GM12891 (cell line): Measurements from ENCODE around the gene CES2.
"Not testable (repeated sequence)": the region's sequence is repeated elsewhere in the genome, so short reads cannot be mapped to it uniquely, and the experiment has no call there.

Experiments
- PAX5 ChIP-seq: IDR thresholded peaks from 2 replicates; pipeline ENCODE4 v1.6.1; 2011; ENCODE audit warnings: low read length, moderate library complexity, mild to moderate bottlenecking; ENCODE audit not compliant: insufficient read depth, severe bottlenecking
- POLR2A ChIP-seq: IDR thresholded peaks from 2 replicates; pipeline ENCODE4 v1.6.1; 2011; ENCODE audit warnings: low read depth, low read length, control low read depth
- POLR2AphosphoS5 ChIP-seq: IDR thresholded peaks from 2 replicates; pipeline ENCODE4 v1.6.1; 2011; ENCODE audit warnings: low read depth, low read length, control low read depth
- POU2F2 ChIP-seq: IDR thresholded peaks from 2 replicates; pipeline ENCODE4 v1.6.1; 2011; ENCODE audit warnings: low read depth, mild to moderate bottlenecking, control low read depth, low read length, moderate library complexity
- SPI1 ChIP-seq: IDR thresholded peaks from 2 replicates; pipeline ENCODE4 v1.6.1; 2011; ENCODE audit warnings: low read depth, low read length, control low read depth
- TAF1 ChIP-seq: IDR thresholded peaks from 2 replicates; pipeline ENCODE4 v1.6.1; 2011; ENCODE audit warnings: low read depth, low read length, control low read depth

DNA sequence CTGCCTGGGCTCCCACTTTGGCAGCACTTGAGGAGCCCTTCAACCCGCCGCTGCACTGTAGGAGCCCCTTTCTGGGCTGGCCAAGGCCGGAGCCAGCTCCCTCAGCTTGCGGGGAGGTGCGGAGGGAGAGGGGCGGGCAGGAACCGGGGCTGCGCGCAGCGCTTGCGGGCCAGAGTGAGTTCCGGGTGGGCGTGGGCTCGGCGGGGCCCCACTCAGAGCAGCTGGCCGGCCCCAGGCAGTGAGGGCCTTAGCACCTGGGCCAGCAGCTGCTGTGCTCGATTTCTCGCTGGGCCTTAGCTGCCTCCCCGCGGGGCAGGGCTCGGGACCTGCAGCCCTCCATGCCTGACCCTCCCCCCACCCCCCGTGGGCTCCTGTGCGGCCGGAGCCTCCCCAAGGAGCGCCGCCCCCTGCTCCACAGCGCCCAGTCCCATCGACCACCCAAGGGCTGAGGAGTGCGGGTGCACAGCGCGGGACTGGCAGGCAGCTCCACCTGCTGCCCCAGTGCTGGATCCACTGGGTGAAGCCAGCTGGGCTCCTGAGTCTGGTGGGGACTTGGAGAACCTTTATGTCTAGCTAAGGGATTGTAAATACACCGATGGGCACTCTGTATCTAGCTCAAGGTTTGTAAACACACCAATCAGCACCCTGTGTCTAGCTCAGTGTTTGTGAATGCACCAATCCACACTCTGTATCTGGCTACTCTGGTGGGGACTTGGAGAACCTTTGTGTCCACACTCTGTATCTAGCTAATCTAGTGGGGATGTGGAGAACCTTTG, 39.0 kb downstream of the CES2 start:
- not testable (repeated sequence) for TF ChIP-seq POLR2A, TAF1, POLR2AphosphoS5, POU2F2, PAX5, SPI1
